Measurements from ENCODE around the gene ATP5PB. TPM values are rescaled to one million over a fixed set of nuclear protein-coding genes. Genes with fewer than 3 reads are reported as not detected.

ATP5PB gene
- total RNA-seq, 1 donor = 203 TPM

DNA sequence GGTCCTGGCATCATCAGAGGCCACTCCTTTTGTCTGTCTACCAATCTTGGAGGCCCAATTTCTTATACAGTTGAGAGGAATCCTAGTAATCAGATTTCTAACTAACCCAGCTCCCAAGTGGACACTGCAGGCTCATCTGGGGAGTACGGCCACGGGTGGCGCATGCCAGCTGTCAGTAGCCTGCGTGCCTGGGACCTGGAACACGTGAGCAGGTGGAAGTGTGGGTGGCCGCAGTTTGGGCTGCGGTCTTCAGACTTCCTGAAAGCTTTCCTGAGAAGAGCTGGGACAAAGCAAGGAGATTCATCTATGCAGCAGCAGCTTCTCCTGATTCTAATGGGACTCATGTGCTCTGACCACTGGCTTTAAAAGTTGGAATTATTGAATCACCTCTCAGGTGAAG lies 41.8 kb downstream of the ATP5PB start:
- TF ChIP-seq CTCF (IDR thresholded peaks at IDR 0.05; ENCODE audit: extremely low read depth, low read depth, low read length) = no peak
- Histone ChIP-seq H3K27ac (ENCODE audit: low read depth, low read length) (no peak overlapping the region), H3K4me3 (ENCODE audit: insufficient read depth, low read length) (no peak overlapping the region), H3K9me3 (ENCODE audit: low read depth, low read length) (no peaks in the 10 kb centered on the region), H4K20me1 (ENCODE audit: insufficient read depth, low read length) (no peaks in the 10 kb centered on the region), H3K4me2 (ENCODE audit: insufficient read depth, low read length) (no peak overlapping the region), H2AFZ (ENCODE audit: low read length) (no peak overlapping the region), H3K4me1 (ENCODE audit: insufficient read depth, low read length) (no peaks in the 10 kb centered on the region), H3K79me2 (ENCODE audit: insufficient read depth, low read length) (no peaks in the 10 kb centered on the region), H3K36me3 (ENCODE audit: insufficient read depth, low read length) (no peaks in the 10 kb centered on the region), H3K27me3 (ENCODE audit: insufficient read depth, low read length) (peaks cover 10% of the 10 kb centered on the region)
- no peak for DNase-seq (ENCODE audit: insufficient read length, low spot score, missing footprints)

DNA sequence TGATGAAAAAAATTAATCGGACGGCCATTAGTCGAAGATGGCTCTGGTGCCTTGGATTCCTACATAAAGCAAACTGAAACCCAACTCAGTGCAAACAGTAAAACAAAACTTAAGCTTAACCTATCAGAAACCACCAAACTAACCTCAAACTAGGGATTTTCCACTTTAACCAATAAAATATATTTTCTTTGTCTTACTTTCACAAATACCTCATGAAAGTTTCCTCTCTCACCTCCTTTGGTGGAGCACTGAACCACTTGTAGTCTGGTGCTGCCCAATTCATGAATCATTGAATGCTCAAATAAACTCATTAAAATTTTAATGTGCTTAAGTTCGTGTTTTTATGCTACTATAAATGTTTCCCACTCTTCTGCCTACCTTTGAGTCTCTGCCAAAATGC lies 47.1 kb downstream of the ATP5PB start:
- Histone ChIP-seq H4K20me1 (ENCODE audit: insufficient read depth, low read length) (no peaks in the 10 kb centered on the region), H3K36me3 (ENCODE audit: insufficient read depth, low read length) (no peaks in the 10 kb centered on the region), H3K27me3 (ENCODE audit: insufficient read depth, low read length) (peaks cover 23% of the 10 kb centered on the region), H3K27ac (ENCODE audit: low read depth, low read length) (no peak overlapping the region), H3K4me2 (ENCODE audit: insufficient read depth, low read length) (no peak overlapping the region), H3K4me3 (ENCODE audit: insufficient read depth, low read length) (no peak overlapping the region), H3K4me1 (ENCODE audit: insufficient read depth, low read length) (no peaks in the 10 kb centered on the region), H3K79me2 (ENCODE audit: insufficient read depth, low read length) (no peaks in the 10 kb centered on the region), H3K9me3 (ENCODE audit: low read depth, low read length) (no peaks in the 10 kb centered on the region), H2AFZ (ENCODE audit: low read length) (no peak overlapping the region)
- no peak for DNase-seq (ENCODE audit: insufficient read length, low spot score, missing footprints)
- TF ChIP-seq CTCF (IDR thresholded peaks at IDR 0.05; ENCODE audit: extremely low read depth, low read depth, low read length) = no peak

GRCh38 chr1:111497592-111497991 lies 48.3 kb downstream of the ATP5PB start:
- Histone ChIP-seq H3K4me3 (ENCODE audit: insufficient read depth, low read length) (no peak overlapping the region), H3K9me3 (ENCODE audit: low read depth, low read length) (no peaks in the 10 kb centered on the region), H4K20me1 (ENCODE audit: insufficient read depth, low read length) (no peaks in the 10 kb centered on the region), H2AFZ (ENCODE audit: low read length) (no peak overlapping the region), H3K36me3 (ENCODE audit: insufficient read depth, low read length) (no peaks in the 10 kb centered on the region), H3K27ac (ENCODE audit: low read depth, low read length) (no peak overlapping the region), H3K4me2 (ENCODE audit: insufficient read depth, low read length) (no peak overlapping the region), H3K4me1 (ENCODE audit: insufficient read depth, low read length) (no peaks in the 10 kb centered on the region), H3K27me3 (ENCODE audit: insufficient read depth, low read length) (peaks cover 22% of the 10 kb centered on the region), H3K79me2 (ENCODE audit: insufficient read depth, low read length) (no peaks in the 10 kb centered on the region)
- no peak for DNase-seq (ENCODE audit: insufficient read length, low spot score, missing footprints)
- no peak for TF ChIP-seq CTCF (IDR thresholded peaks at IDR 0.05; ENCODE audit: extremely low read depth, low read depth, low read length)

DNA sequence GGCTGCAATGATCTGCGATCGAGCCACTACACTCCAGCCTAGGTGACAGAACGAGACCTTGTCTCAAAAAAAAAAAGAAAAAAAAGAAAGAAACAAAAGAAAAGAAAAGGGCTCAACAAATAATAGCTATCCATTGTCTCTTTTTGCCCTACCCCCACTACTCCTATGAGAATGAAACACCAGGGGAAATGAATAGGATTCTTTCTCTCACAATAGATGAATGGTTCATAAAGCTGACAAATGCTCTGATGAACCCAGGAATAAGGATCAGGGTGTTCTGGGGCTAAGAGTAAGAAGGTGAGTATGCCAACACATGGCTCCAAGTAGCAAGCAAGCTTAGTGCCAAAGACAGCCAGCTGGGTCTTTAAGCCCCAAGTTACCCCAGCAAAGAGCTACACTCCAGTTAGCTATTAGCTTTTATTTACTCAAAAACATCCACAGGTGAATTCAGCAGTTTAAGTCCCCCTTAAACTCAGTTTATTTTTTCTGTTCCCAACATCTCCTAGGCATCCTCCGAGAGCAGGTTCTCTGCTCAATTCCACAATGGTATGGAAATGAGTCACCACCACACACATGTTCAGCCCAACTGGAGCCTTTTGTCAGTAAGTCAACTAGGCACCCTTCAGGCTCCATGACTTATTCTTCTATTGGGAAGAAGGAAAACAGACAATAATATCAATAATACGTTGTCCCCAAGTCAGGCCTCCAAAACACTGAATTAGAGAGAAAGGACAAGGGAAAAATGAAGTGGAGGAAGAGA lies 49.9 kb downstream of the ATP5PB start:
- Histone ChIP-seq H3K4me1 (ENCODE audit: insufficient read depth, low read length) (no peaks in the 10 kb centered on the region), H3K36me3 (ENCODE audit: insufficient read depth, low read length) (no peaks in the 10 kb centered on the region), H3K27me3 (ENCODE audit: insufficient read depth, low read length) (peaks cover 15% of the 10 kb centered on the region), H3K9me3 (ENCODE audit: low read depth, low read length) (no peaks in the 10 kb centered on the region), H3K4me2 (ENCODE audit: insufficient read depth, low read length) (no peak overlapping the region), H3K27ac (ENCODE audit: low read depth, low read length) (no peak overlapping the region), H3K79me2 (ENCODE audit: insufficient read depth, low read length) (no peaks in the 10 kb centered on the region), H3K4me3 (ENCODE audit: insufficient read depth, low read length) (no peak overlapping the region), H2AFZ (ENCODE audit: low read length) (no peak overlapping the region), H4K20me1 (ENCODE audit: insufficient read depth, low read length) (no peaks in the 10 kb centered on the region)
- TF ChIP-seq CTCF (IDR thresholded peaks at IDR 0.05; ENCODE audit: extremely low read depth, low read depth, low read length) = no peak
- no peak for DNase-seq (ENCODE audit: insufficient read length, low spot score, missing footprints)
